AG04450 (cell line): ENCODE results near the gene ITPR3. TPM values are rescaled to one million over a fixed set of nuclear protein-coding genes. Genes with fewer than 3 reads are reported as not detected.

Source experiments
- CTCF ChIA-PET: fragments of 300-600, 350-600 bp; formaldehyde crosslinking; extraction: SDS; loops from one replicate; lab custom pipeline; 2022; ENCODE audit warnings: antibody characterized with exemption, inconsistent platforms; lab: Charles Lee
- POLR2A ChIA-PET: fragments of 350-600 bp; formaldehyde crosslinking; extraction: SDS; loops from one replicate; lab custom pipeline; 2021; ENCODE audit warnings: antibody characterized with exemption, inconsistent platforms; lab: Yijun Ruan, JAX
- DNase-seq: peaks from one replicate; pipeline ENCODE4 v3.0.0-alpha.2; 2011; ENCODE audit warnings: low read depth, low spot score
- H3K27ac ChIP-seq: one replicate; pipeline ENCODE4 v1.5.1; 2012; ENCODE audit warnings: low read depth, low read length, control low read depth
- H3K27me3 ChIP-seq: one replicate; pipeline ENCODE4 v1.6.0; 2012; ENCODE audit warnings: low read length; ENCODE audit not compliant: control insufficient read depth, insufficient read depth
- H3K4me3 ChIP-seq: 2 replicates; pipeline ENCODE4 v1.5.1; 2011; ENCODE audit warnings: mild to moderate bottlenecking, low read depth, low read length, control low read depth
- H3K9me3 ChIP-seq: 2 replicates; pipeline ENCODE4 v1.5.1; 2012; ENCODE audit warnings: low read length; ENCODE audit not compliant: control insufficient read depth, insufficient read depth
- polyA plus RNA-seq: library from polyadenylated mRNA; depleted of rRNA; stranded (reverse); fragments of >200 nt; gene quantifications from 2 replicates; pipeline ENCODE4 v1.2.3, GENCODE V29; 2011
- TF ChIP-seq, protein P1 (sequence below): IDR thresholded peaks from 2 replicates; pipeline ENCODE4 v1.5.1; 2011; ENCODE audit warnings: low read depth, low read length, control low read depth, inconsistent platforms

ITPR3 gene
- polyA plus RNA-seq, 1 experiment = 4.4 TPM

- DNase-seq = no peak
- POLR2A ChIA-PET = no interaction called here
- CTCF ChIA-PET = interaction anchor here (2.2 kb wide), 1 partner anchor 10 kb away, joined by 13 read pairs; the partner anchor contains the start of gene UQCC2
- H3K9me3 ChIP-seq = no peaks in the 10 kb centered on the region
- TF ChIP-seq, protein P1, sequence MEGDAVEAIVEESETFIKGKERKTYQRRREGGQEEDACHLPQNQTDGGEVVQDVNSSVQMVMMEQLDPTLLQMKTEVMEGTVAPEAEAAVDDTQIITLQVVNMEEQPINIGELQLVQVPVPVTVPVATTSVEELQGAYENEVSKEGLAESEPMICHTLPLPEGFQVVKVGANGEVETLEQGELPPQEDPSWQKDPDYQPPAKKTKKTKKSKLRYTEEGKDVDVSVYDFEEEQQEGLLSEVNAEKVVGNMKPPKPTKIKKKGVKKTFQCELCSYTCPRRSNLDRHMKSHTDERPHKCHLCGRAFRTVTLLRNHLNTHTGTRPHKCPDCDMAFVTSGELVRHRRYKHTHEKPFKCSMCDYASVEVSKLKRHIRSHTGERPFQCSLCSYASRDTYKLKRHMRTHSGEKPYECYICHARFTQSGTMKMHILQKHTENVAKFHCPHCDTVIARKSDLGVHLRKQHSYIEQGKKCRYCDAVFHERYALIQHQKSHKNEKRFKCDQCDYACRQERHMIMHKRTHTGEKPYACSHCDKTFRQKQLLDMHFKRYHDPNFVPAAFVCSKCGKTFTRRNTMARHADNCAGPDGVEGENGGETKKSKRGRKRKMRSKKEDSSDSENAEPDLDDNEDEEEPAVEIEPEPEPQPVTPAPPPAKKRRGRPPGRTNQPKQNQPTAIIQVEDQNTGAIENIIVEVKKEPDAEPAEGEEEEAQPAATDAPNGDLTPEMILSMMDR = no peak
- no peak overlapping the region for H3K27ac ChIP-seq
- no peak overlapping the region for H3K4me3 ChIP-seq
- H3K27me3 ChIP-seq = peaks cover 33% of the 10 kb centered on the region
Observed at GRCh38 chr6:33720998-33721397, 99.9 kb downstream of the ITPR3 start.

DNA sequence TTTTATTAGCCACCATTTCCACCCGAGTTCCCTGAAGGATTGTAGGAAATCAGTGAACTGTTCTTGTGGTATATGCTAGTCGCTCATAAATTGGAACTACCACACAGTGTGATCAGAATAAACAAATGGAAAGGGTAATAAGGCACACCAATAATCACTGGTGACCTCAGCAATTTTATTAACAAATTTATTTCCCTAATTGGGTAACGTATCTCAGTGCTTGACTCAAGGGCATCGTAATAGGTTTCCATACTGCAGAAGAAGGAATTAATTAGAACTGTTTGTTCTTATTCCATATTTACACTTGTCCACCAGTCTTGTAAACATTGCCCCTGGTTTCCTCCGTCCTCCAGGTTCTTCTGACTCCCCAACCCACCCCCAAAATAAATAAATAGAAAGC, 100.4 kb downstream of the ITPR3 start:
- Histone ChIP-seq H3K27me3 (peaks cover 31% of the 10 kb centered on the region), H3K27ac (no peak overlapping the region), H3K4me3 (no peak overlapping the region), H3K9me3 (no peaks in the 10 kb centered on the region)
- ChIA-PET CTCF (interaction anchor here (1.0 to 2.2 kb wide), 3 partner anchors 11 to 433 kb away, joined by 4 to 13 read pairs (median 9); partner anchors contain the start of gene UQCC2), POLR2A (interaction anchor here (0.6 kb wide), 1 partner anchor 1376 kb away, joined by 7 read pairs; no protein-coding TSS in a partner anchor)
- TF ChIP-seq, protein P1 = no peak
- no peak for DNase-seq

DNA sequence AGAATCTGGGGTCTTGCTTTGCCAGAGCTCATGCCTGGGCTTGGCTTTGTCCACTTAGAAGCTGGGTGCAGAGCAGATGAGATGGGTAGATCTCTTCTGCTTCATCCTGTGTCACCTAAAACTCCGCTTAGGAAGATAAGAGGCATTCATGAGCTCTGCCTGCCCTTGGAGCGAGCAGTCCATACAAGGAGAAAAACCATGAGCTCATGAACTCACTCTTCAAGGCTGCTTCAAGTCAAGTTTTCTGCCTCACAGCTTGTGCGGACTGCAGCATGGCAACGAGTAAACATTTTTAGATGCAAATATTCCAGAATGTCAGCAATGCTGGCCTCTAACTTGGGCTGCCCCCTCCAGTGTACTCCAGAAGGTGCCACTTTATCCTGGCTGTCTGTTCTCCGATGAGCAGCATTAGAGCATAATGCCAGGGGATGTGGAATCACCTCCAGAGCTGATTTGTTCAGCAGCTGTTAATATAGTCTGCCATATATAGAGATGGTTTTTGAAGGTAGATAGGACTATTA, 101.0 kb downstream of the ITPR3 start:
- H3K4me3 ChIP-seq = no peak overlapping the region
- TF ChIP-seq, protein P1 = no peak
- ChIA-PET CTCF (interaction anchor here (0.7 to 1.8 kb wide), 6 partner anchors 9 to 432 kb away, joined by 3 to 9 read pairs (median 4); no protein-coding TSS in a partner anchor), POLR2A (interaction anchor here (0.6 kb wide), 1 partner anchor 1376 kb away, joined by 7 read pairs; no protein-coding TSS in a partner anchor)
- no peak overlapping the region for H3K27ac ChIP-seq
- no peak for DNase-seq
- H3K27me3 ChIP-seq = peaks cover 31% of the 10 kb centered on the region
- H3K9me3 ChIP-seq = no peaks in the 10 kb centered on the region

- CTCF ChIA-PET = interaction anchor here (1.0 to 2.1 kb wide), 4 partner anchors 10 to 138 kb away, joined by 3 to 16 read pairs (median 6); partner anchors contain the start of gene UQCC2
- Histone ChIP-seq H3K4me3 (no peak overlapping the region), H3K27ac (no peak overlapping the region), H3K27me3 (peaks cover 31% of the 10 kb centered on the region), H3K9me3 (no peaks in the 10 kb centered on the region)
- DNase-seq = no peak
- TF ChIP-seq, protein P1 = no peak
- POLR2A ChIA-PET = no interaction called here
Observed at GRCh38 chr6:33723371-33724085, 102.4 kb downstream of the ITPR3 start.
